Esophagus muscularis mucosa (tissue), 4 donors: Measurements from ENCODE around the gene SLC14A1. TPM values are rescaled to one million over a fixed set of nuclear protein-coding genes. Genes with fewer than 3 reads are reported as not detected.

ENCODE experiments used
- DNase-seq: peaks from one replicate; pipeline ENCODE4 v3.0.0-alpha.2; 2017; ENCODE audit errors: extremely low spot score
- H3K27ac ChIP-seq, 4 donors: fragments of 200-600 bp; sonication (generic); replicated peaks in 1 of 4; 1 replicate in 3 of 4; 2 replicates in 1 of 4; pipeline ENCODE4 v1.5.1; 2016 to 2019; ENCODE audit warnings: mild to moderate bottlenecking in 1 of 4
- H3K27me3 ChIP-seq, 4 donors: fragments of 200-600 bp; sonication (generic); one replicate each; pipeline versions ENCODE4 v1.5.1 to v1.6.0; 2016 to 2019
- H3K36me3 ChIP-seq, 4 donors: fragments of 200-600 bp; sonication (generic); one replicate each; pipeline ENCODE4 v1.5.1; 2016 to 2019
- H3K4me1 ChIP-seq, 4 donors: fragments of 200-600 bp; sonication (generic); one replicate each; pipeline ENCODE4 v1.5.1; 2016 to 2019
- H3K4me3 ChIP-seq, 4 donors: fragments of 200-600 bp; sonication (generic); 1 replicate in 2 of 4; 2 replicates in 2 of 4; pipeline ENCODE4 v1.5.1; 2016 to 2019; ENCODE audit warnings: mild to moderate bottlenecking in 4 of 4, moderate library complexity in 1 of 4
- H3K9me3 ChIP-seq, 4 donors: fragments of 200-600 bp; sonication (generic); 1 replicate in 3 of 4; 2 replicates in 1 of 4; pipeline ENCODE4 v1.5.1; 2016 to 2019
- EP300 ChIP-seq: sonication (generic); formaldehyde crosslinking; IDR thresholded peaks from one replicate; pipeline ENCODE4 v1.6.1; 2017; ENCODE audit warnings: antibody characterized with exemption
- POLR2A ChIP-seq: fragments of 450-650 bp; IDR thresholded peaks from one replicate; pipeline ENCODE4 v1.6.1; 2017; ENCODE audit warnings: antibody characterized with exemption, moderate library complexity, mild to moderate bottlenecking, low read depth
- POLR2AphosphoS5 ChIP-seq, 2 donors: sonication (generic); formaldehyde crosslinking; IDR thresholded peaks; one replicate each; pipeline ENCODE4 v1.6.1; 2017; ENCODE audit warnings: antibody characterized with exemption in 2 of 2
- WGBS: methylation state at CpG from one replicate; pipeline ENCODE4 v1.1.5; 2018; 5-methylcytosine and 5-hydroxymethylcytosine counted together
- intact Hi-C: fragments of 100-400 bp; cut with DNase I; formaldehyde crosslinking; loops from one replicate; pipeline ENCODE4 v1.15.1; 2023
- total RNA-seq, 4 donors: library from RNA; depleted of rRNA; stranded (reverse); fragments of >200 nt; gene quantifications; one replicate each; pipeline versions ENCODE4 v1.1.0 to v1.2.1, GENCODE V29; 2016
- TF ChIP-seq, protein P1 (sequence below), 3 experiments: fragments of 200-600 bp in 2 of 3; fragments of 450-650 bp in 1 of 3; sonication (generic) in 2 of 3; IDR thresholded peaks; one replicate each; pipeline ENCODE4 v1.5.1; 2017 to 2019; ENCODE audit warnings: antibody characterized with exemption in 3 of 3, mild to moderate bottlenecking in 2 of 3, moderate library complexity in 1 of 3

Gene SLC14A1
- total RNA-seq, 4 donors from 2014 or later, result 0.42 to 4.8 (median 1.5) TPM

- peaks cover 0 to 3% (median 0%) of the 10 kb centered on the region in 4 donors for H3K4me1 ChIP-seq
- H3K27ac ChIP-seq, result no peak overlapping the region
- no peak for DNase-seq
- 67% methylated on average over 2 of the region's 2 CpGs for WGBS
- H3K27me3 ChIP-seq, result no peaks in the 10 kb centered on the region
- TF ChIP-seq POLR2AphosphoS5 (IDR thresholded peaks at IDR 0.05) (no peak), EP300 (no peak), POLR2A (no peak)
- TF ChIP-seq, protein P1, sequence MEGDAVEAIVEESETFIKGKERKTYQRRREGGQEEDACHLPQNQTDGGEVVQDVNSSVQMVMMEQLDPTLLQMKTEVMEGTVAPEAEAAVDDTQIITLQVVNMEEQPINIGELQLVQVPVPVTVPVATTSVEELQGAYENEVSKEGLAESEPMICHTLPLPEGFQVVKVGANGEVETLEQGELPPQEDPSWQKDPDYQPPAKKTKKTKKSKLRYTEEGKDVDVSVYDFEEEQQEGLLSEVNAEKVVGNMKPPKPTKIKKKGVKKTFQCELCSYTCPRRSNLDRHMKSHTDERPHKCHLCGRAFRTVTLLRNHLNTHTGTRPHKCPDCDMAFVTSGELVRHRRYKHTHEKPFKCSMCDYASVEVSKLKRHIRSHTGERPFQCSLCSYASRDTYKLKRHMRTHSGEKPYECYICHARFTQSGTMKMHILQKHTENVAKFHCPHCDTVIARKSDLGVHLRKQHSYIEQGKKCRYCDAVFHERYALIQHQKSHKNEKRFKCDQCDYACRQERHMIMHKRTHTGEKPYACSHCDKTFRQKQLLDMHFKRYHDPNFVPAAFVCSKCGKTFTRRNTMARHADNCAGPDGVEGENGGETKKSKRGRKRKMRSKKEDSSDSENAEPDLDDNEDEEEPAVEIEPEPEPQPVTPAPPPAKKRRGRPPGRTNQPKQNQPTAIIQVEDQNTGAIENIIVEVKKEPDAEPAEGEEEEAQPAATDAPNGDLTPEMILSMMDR (IDR thresholded peaks at IDR 0.05), result no peak
- H3K4me3 ChIP-seq, result no peak overlapping the region
- H3K9me3 ChIP-seq, result no peaks in the 10 kb centered on the region
- no peaks in the 10 kb centered on the region for H3K36me3 ChIP-seq
- intact Hi-C loops, result no loop called here
Measured at GRCh38 chr18:45731716-45732115, 7.7 kb downstream of the SLC14A1 start.

DNA sequence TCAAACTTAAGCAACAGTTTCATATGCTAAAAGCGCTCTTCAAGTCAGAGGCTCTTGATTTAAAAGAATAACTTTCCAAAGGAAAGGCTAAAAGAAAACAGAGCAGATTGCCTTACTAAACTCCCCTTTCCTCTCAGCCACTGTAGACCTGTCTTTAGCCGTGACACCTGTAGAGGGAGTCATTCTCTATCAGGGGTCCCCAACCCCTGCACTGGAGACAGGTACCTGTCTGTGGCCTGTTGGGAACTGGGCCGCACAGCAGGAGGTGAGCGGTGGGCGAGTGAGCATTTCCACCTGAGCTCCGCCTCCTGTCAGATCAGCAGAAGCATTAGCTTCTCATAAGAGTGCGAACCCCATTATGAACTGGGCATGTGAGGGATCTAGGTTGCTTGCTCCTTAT lies 9.6 kb downstream of the SLC14A1 start:
- TF ChIP-seq POLR2AphosphoS5 (IDR thresholded peaks at IDR 0.05), result no peak
- TF ChIP-seq EP300, result no peak
- TF ChIP-seq, protein P1 (IDR thresholded peaks at IDR 0.05), result no peak
- TF ChIP-seq POLR2A, result no peak
- Histone ChIP-seq H3K27ac (no peak overlapping the region), H3K27me3 (no peaks in the 10 kb centered on the region), H3K4me3 (no peak overlapping the region), H3K4me1 (peaks cover 0 to 3% (median 0%) of the 10 kb centered on the region in 4 donors), H3K36me3 (no peaks in the 10 kb centered on the region), H3K9me3 (no peaks in the 10 kb centered on the region)
- intact Hi-C loops, result no loop called here
- 91% methylated on average over 7 of the region's 7 CpGs for WGBS
- DNase-seq, result no peak

- no peak overlapping the region for H3K27ac ChIP-seq
- no peak overlapping the region for H3K4me3 ChIP-seq
- intact Hi-C loops, result no loop called here
- H3K36me3 ChIP-seq, result no peaks in the 10 kb centered on the region
- DNase-seq, result no peak
- H3K9me3 ChIP-seq, result no peaks in the 10 kb centered on the region
- TF ChIP-seq EP300, result no peak
- TF ChIP-seq, protein P1 (IDR thresholded peaks at IDR 0.05), result no peak
- TF ChIP-seq POLR2AphosphoS5 (IDR thresholded peaks at IDR 0.05), result no peak
- no peak for TF ChIP-seq POLR2A
- 97% methylated on average over 5 of the region's 5 CpGs for WGBS
- peaks cover 0 to 8% (median 0%) of the 10 kb centered on the region in 4 donors for H3K4me1 ChIP-seq
- H3K27me3 ChIP-seq, result peaks cover 0 to 8% (median 0%) of the 10 kb centered on the region in 4 donors
Measured at GRCh38 chr18:45734505-45734904, 10.5 kb downstream of the SLC14A1 start.

DNA sequence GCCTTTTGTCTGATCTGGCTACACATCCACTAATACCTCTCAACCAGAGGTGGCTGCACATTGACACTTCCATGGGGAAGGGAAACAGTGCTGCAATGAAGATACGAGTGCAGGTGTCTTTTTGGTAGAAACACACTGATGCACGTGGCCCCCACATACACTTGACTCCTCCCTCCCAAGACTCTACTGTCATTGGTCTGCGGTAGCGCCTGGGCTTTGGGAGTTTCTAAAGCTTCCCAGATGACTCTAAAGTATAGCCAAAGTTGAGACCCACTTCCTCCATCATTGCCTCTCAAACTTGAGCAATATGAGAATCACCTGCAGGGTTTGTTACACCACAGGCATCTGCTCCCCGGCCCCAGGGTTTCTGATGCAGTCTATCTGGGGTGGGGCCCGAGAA lies 11.0 kb downstream of the SLC14A1 start:
- no peak for DNase-seq
- intact Hi-C loops, result no loop called here
- Histone ChIP-seq H3K4me1 (peaks cover 0 to 8% (median 0%) of the 10 kb centered on the region in 4 donors), H3K4me3 (no peak overlapping the region), H3K36me3 (no peaks in the 10 kb centered on the region), H3K27me3 (peaks cover 0 to 13% (median 0%) of the 10 kb centered on the region in 4 donors), H3K27ac (no peak overlapping the region), H3K9me3 (no peaks in the 10 kb centered on the region)
- WGBS, result 95% methylated on average over 6 of the region's 6 CpGs
- no peak for TF ChIP-seq POLR2AphosphoS5 (IDR thresholded peaks at IDR 0.05)
- no peak for TF ChIP-seq EP300
- TF ChIP-seq, protein P1 (IDR thresholded peaks at IDR 0.05), result no peak
- TF ChIP-seq POLR2A, result no peak

GRCh38 chr18:45738660-45739059 lies 14.7 kb downstream of the SLC14A1 start:
- no peaks in the 10 kb centered on the region for H3K9me3 ChIP-seq
- TF ChIP-seq EP300, result no peak
- intact Hi-C loops, result no loop called here
- H3K36me3 ChIP-seq, result no peaks in the 10 kb centered on the region
- peaks cover 0 to 8% (median 0%) of the 10 kb centered on the region in 4 donors for H3K4me1 ChIP-seq
- no peak for DNase-seq
- H3K27me3 ChIP-seq, result peaks cover 0 to 22% (median 0%) of the 10 kb centered on the region in 4 donors
- H3K4me3 ChIP-seq, result no peak overlapping the region
- no peak overlapping the region for H3K27ac ChIP-seq
